Fibroblast of peridontal ligament (primary cell): Measurements from ENCODE around the gene HDHD5.

Experiments
- DNase-seq: peaks from one replicate; pipeline ENCODE4 v3.0.0-alpha.2; 2010; ENCODE audit errors: extremely low read depth

The HDHD5 gene

DNA sequence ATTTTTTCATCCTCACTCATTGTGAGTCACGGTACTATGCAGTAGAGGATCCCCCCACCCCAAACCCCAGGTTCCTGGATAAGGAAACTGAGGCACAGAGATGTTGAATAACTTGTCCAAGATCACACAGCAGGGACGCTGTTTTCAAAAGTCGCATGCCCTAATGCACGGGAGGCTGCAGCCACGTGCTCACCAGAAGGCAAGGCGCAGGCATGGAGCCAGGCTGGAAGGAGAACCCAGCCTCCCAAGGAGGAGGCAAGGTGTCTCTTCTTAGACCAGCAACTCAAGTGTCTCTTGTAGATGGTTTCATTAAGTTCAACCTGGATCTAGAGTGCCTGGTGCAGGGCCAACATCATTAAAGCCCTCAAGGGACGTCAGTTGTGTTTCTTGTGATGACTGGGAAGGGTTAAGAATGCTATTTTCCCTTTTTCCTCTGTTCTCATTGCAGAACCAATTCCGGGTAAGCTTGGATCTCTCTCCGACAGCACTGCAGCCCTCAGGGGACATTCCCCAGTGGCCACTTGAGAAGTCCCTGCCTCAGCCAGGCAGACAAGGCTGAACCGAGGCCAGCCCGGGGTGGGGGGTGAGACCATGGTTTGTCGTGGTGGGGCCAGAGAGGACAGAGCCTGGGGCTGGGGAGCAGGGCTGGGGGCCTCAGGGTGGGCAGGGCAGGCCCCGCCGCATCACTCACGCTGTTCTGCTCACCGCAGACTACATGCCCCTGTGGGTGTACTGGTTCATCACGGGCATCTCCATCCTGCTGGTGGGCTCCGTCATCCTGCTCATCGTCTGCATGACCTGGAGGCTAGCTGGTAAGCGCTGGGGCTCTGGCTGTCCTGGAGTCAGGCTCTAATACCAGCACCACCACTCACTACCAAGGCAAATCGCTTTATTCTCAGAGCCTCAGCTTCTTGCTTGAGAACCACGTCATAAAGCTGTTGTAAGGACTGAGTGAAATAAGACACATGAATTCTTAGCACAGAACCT, 53.6 kb downstream of the HDHD5 start:
- no peak for DNase-seq

- no peak for DNase-seq
Measured at GRCh38 chr22:17104336-17104935, 54.6 kb downstream of the HDHD5 start.

DNA sequence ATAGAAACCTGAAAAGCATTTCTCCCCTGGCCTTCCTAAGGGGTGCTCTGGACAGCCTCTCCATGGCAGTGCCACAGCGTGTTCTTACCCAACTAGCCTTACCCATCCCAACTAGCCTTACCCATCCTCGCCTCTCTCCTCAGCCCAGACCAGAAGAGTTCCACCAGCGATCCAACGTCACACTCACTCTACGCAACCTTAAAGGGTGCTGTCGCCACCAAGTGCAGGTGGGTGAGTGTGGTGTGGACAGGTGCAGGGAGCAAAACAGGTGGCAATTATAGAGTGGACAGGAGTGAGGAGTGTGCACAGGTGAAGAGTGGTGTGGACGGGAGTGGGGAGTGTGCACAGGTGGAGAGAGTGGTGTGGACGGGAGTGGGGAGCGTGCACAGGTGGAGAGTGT, 55.7 kb downstream of the HDHD5 start:
- no peak for DNase-seq

DNA sequence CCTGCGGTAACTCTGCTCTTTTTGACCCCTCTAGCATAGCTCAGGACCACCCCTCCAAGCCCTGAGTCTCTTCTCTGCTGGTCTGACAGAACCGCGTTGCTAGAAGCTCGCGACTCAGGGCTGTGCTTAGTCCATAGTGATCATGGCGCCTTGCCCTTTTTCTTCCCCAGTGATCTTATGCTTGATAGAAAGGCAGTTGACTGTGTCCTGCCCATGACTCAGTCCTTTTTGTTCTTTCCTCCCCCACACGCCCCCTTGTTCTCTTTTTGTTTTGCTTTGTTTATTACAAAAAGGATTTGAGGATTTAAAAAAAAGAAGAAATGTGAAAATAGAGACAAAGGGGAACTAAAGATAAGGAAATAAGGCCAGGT, 56.8 kb downstream of the HDHD5 start:
- no peak for DNase-seq

DNA sequence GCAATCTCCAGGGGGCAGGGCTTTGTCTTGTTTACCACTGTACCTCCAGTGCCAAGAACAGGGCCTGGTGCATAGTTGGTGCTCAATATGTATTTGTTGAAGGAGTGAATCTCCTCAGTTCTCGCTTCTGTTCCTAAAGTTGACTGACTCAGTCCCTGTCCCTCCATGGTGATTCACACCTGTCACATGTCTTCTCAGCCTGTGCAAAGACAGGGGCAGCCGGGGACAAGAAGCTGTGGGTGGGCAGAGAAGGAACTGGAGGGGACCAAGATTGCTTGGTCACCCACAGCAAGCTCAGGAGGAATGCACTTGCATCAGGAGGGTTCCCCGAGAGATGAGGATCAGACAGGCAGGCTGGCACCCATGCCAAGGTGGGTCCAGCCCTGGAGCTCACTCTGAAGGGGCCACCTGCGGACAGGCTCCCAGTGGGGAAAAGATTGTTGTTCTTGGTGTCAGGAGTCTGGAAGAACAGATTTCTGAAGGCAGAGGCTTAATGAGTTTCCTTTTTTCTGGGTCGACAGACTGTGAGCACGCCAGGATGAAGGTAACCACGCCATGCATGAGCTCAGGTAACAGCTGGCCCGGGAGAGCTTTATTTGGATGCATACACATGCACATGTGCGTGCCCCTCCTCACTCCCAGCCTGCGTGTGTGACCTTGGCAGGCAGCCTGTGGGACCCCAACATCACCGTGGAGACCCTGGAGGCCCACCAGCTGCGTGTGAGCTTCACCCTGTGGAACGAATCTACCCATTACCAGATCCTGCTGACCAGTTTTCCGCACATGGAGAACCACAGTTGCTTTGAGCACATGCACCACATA, 57.4 kb downstream of the HDHD5 start:
- no peak for DNase-seq

GRCh38 chr22:17100621-17101020, 58.5 kb downstream of the HDHD5 start:
- DNase-seq: no peak

GRCh38 chr22:17098379-17098819, 60.7 kb downstream of the HDHD5 start:
- no peak for DNase-seq

- no peak for DNase-seq
Measured at GRCh38 chr22:17097701-17098100, 61.4 kb downstream of the HDHD5 start.

GRCh38 chr22:17097062-17097461, 62.0 kb downstream of the HDHD5 start:
- DNase-seq: no peak

GRCh38 chr22:17096071-17096470, 63.0 kb downstream of the HDHD5 start:
- no peak for DNase-seq

DNA sequence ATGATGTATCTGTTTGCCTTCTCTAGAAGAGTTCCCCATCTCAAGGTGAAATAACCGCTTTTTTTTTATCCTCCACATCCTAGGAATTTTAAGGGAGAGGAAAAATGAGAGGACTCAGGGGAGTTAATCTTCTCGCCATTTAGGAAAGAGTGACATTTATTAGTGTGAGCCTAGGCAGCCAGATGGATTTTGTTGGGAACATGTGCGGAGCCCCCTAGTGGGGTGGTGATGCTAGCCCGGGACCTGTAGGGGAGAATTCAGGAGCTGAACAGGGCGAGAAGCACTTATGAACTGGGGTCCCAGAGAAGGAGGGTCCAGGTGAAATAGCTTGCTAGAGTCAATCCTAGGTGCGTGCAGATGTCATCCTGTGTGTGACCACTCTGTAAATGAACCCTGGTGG, 63.5 kb downstream of the HDHD5 start:
- no peak for DNase-seq

GRCh38 chr22:17093081-17093480, 66.0 kb downstream of the HDHD5 start:
- no peak for DNase-seq

DNA sequence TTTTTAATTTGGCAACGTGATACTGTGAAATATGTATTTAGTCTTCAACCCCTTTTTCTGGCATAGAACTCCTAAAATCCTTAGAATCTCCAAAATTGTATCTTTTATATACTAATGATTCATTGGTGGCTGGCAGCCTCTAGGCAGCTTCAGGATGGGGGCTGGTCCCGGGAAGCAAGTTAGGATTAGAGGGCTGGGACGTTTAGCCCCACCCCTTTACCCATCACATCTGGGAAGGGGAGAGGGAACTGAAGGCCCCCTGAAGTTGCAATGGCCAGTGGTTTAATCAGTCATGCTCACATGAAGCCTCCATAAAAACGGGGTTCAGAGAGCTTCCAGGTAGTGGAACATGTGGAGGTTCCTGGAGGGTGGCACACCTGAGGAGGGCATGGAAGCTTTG, 67.2 kb downstream of the HDHD5 start:
- DNase-seq: no peak

DNA sequence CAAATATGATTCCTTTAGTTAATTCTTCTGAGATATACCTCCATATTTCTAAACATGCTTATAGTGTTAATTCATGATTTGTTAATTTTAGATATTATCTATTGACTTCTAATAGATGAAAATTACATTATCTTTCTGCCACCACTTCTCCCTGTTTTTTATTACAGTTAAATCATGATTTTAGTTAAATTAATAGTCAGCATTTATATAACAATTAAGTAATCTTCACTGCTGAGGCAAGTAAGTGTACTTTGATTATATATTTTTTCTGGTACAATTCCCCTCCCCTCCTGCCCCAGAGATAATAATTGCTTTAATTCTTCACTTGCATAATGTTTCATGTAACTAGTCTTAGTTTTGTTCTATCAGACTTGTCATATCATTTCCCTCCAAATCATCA, 68.5 kb downstream of the HDHD5 start:
- DNase-seq: no peak
